ENCODE results near the gene FLII. TPM values are rescaled to one million over a fixed set of nuclear protein-coding genes. Genes with fewer than 3 reads are reported as not detected.
"Not testable (repeated sequence)": the region's sequence is repeated elsewhere in the genome, so short reads cannot be mapped to it uniquely, and the experiment has no call there.

FLII gene
- total and polyA plus RNA-seq, 8 donors = 142 to 282 (median 173) TPM

- ATAC-seq = peak in 2 of 4 donors; percentile 12 to 19
- TF ChIP-seq, protein P1, sequence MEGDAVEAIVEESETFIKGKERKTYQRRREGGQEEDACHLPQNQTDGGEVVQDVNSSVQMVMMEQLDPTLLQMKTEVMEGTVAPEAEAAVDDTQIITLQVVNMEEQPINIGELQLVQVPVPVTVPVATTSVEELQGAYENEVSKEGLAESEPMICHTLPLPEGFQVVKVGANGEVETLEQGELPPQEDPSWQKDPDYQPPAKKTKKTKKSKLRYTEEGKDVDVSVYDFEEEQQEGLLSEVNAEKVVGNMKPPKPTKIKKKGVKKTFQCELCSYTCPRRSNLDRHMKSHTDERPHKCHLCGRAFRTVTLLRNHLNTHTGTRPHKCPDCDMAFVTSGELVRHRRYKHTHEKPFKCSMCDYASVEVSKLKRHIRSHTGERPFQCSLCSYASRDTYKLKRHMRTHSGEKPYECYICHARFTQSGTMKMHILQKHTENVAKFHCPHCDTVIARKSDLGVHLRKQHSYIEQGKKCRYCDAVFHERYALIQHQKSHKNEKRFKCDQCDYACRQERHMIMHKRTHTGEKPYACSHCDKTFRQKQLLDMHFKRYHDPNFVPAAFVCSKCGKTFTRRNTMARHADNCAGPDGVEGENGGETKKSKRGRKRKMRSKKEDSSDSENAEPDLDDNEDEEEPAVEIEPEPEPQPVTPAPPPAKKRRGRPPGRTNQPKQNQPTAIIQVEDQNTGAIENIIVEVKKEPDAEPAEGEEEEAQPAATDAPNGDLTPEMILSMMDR (IDR thresholded peaks at IDR 0.05) = no peak
- H3K9me3 ChIP-seq = no peaks in the 10 kb centered on the region
- H3K27me3 ChIP-seq = no peaks in the 10 kb centered on the region
- H3K36me3 ChIP-seq = no peaks in the 10 kb centered on the region
- no peak overlapping the region for H3K27ac ChIP-seq
- no peak for DNase-seq
- WGBS, 2 donors = 52 to 69% methylated on average over 4 of the region's 4 CpGs
- no peak for FAIRE-seq
- no peak overlapping the region for H3K4me3 ChIP-seq
- intact Hi-C loops (cut with DNase I) = no loop called here
- no peaks in the 10 kb centered on the region for H3K4me1 ChIP-seq
These were observed 39.7 kb downstream of the FLII start for GRCh38 chr17:18218756-18219415.

DNA sequence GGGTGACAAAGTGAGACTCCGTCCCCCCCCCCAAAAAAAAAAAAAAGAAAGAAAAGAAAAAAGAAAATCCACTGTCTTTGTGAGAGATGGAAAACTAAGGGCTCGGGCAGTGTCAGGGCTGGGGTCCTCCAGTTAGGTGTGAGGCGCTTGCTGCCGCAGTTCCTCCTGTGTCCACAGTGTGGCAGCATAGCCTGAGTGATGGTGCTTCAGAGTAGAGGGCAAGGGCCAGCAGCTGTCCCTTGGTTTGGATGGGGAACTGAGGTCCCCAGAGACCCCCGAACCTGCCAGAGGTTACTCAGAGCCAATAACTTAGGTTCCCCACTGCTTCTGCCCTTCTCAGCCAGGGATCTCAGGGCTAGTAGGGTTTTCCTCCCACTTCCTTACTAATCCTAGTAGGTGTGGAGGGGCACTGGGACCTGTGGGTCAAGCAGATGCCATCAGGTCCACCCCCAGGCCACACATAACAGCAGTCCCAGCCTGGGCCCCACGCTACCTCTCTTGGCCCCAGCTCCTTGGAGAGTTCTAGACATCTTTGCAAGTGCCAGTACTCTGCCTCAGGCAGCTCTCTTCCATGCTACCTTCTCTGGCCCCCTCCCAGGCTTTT, 41.0 kb downstream of the FLII start:
- no peak for FAIRE-seq
- intact Hi-C loops (cut with DNase I) = no loop called here
- TF ChIP-seq, protein P1 (IDR thresholded peaks at IDR 0.05) = peak; percentile 76 to 98 (median 86)
- H3K27me3 ChIP-seq = no peaks in the 10 kb centered on the region
- peak in 5 of 6 donors; percentile 55 to 90 (median 81) for DNase-seq
- WGBS, 2 donors = 12% methylated on average over 6 of the region's 6 CpGs
- no peaks in the 10 kb centered on the region for H3K36me3 ChIP-seq
- no peaks in the 10 kb centered on the region for H3K9me3 ChIP-seq
- no peak overlapping the region for H3K27ac ChIP-seq
- H3K4me3 ChIP-seq = no peak overlapping the region
- H3K4me1 ChIP-seq = no peaks in the 10 kb centered on the region
- ATAC-seq = peak; percentile 93 to 99 (median 95)

GRCh38 chr17:18216906-18217305, 41.6 kb downstream of the FLII start:
- H3K4me1 ChIP-seq; DNase-seq; H3K9me3 ChIP-seq; H3K27ac ChIP-seq; FAIRE-seq; H3K27me3 ChIP-seq; intact Hi-C loops (cut with DNase I); H3K4me3 ChIP-seq; H3K36me3 ChIP-seq; ATAC-seq: not testable (repeated sequence)
- 72 to 80% methylated on average over 11 of the region's 11 CpGs for WGBS, 2 donors

GRCh38 chr17:18213666-18214270, 44.8 kb downstream of the FLII start:
- ATAC-seq (no peak), FAIRE-seq (no peak), DNase-seq (no peak)
- intact Hi-C loops (cut with DNase I) = no loop called here
- Histone ChIP-seq H3K27ac (no peak overlapping the region), H3K27me3 (no peaks in the 10 kb centered on the region), H3K9me3 (no peaks in the 10 kb centered on the region), H3K4me1 (no peaks in the 10 kb centered on the region), H3K4me3 (no peak overlapping the region), H3K36me3 (peaks cover 0 to 10% (median 8%) of the 10 kb centered on the region in 3 donors)
- TF ChIP-seq, protein P1 (IDR thresholded peaks at IDR 0.05) = no peak
- 63 to 74% methylated on average over 7 of the region's 7 CpGs for WGBS, 2 donors

GRCh38 chr17:18208092-18208491, 50.4 kb downstream of the FLII start:
- no peak for FAIRE-seq
- Histone ChIP-seq H3K9me3 (no peaks in the 10 kb centered on the region), H3K36me3 (peaks cover 0 to 23% (median 9%) of the 10 kb centered on the region in 3 donors), H3K4me1 (peaks cover 0 to 8% (median 5%) of the 10 kb centered on the region in 3 donors), H3K27ac (no peak overlapping the region), H3K27me3 (no peaks in the 10 kb centered on the region), H3K4me3 (no peak overlapping the region)
- intact Hi-C loops (cut with DNase I) = no loop called here
- TF ChIP-seq, protein P1 (IDR thresholded peaks at IDR 0.05) = no peak
- no peak for ATAC-seq
- DNase-seq = no peak
- 91 to 94% methylated on average over 19 of the region's 19 CpGs for WGBS, 2 donors

Measured in pancreas (tissue), 10 donors.